HG03196 (cell line): ENCODE data around the gene PVALEF.
"Not testable (repeated sequence)": the region's sequence is repeated elsewhere in the genome, so short reads cannot be mapped to it uniquely, and the experiment has no call there.

Experiments used
- ATAC-seq: cut with Tn5 transposase; IDR thresholded peaks from one replicate; pipeline ENCODE4 v1.9.1; 2021; ENCODE audit not compliant: unreplicated experiment

The PVALEF gene

GRCh38 chr17:81143200-81143527 lies 22.1 kb upstream of the PVALEF start:
- no peak for ATAC-seq

GRCh38 chr17:81143717-81144422 lies 21.4 kb upstream of the PVALEF start:
- no peak for ATAC-seq

GRCh38 chr17:81144423-81144781 lies 20.9 kb upstream of the PVALEF start:
- no peak for ATAC-seq

GRCh38 chr17:81146208-81146607 lies 19.1 kb upstream of the PVALEF start:
- ATAC-seq, result not testable (repeated sequence)

- no peak for ATAC-seq
Observed at GRCh38 chr17:81147701-81148100, 17.6 kb upstream of the PVALEF start.

GRCh38 chr17:81148571-81148970 lies 16.7 kb upstream of the PVALEF start:
- no peak for ATAC-seq

- ATAC-seq, result no peak
Observed at GRCh38 chr17:81148986-81149533, 16.2 kb upstream of the PVALEF start.

- ATAC-seq, result no peak
Observed at GRCh38 chr17:81150377-81151077, 14.8 kb upstream of the PVALEF start.

GRCh38 chr17:81151278-81151677 lies 14.0 kb upstream of the PVALEF start:
- ATAC-seq, result no peak

- no peak for ATAC-seq
Observed at GRCh38 chr17:81152288-81152828, 12.9 kb upstream of the PVALEF start.

- no peak for ATAC-seq
Observed at GRCh38 chr17:81153340-81153803, 11.9 kb upstream of the PVALEF start.

- not testable (repeated sequence) for ATAC-seq
Observed at GRCh38 chr17:81154016-81154415, 11.3 kb upstream of the PVALEF start.

- ATAC-seq, result no peak
Observed at GRCh38 chr17:81154961-81155360, 10.3 kb upstream of the PVALEF start.

- ATAC-seq, result no peak
Observed at GRCh38 chr17:81156866-81157805, 8.2 kb upstream of the PVALEF start.

GRCh38 chr17:81157848-81158687 lies 7.2 kb upstream of the PVALEF start:
- no peak for ATAC-seq

- ATAC-seq, result no peak
Observed at GRCh38 chr17:81158688-81159590, 6.4 kb upstream of the PVALEF start.

- ATAC-seq, result no peak
Observed at GRCh38 chr17:81159611-81160265, 5.6 kb upstream of the PVALEF start.

- ATAC-seq, result no peak
Observed at GRCh38 chr17:81160306-81160705, 5.0 kb upstream of the PVALEF start.
